Peyer's patch (tissue), 4 donors: ENCODE measurements around the gene ITGA3. TPM values are rescaled to one million over a fixed set of nuclear protein-coding genes. Genes with fewer than 3 reads are reported as not detected.

Experiments used
- DNase-seq, 3 donors: peaks; one replicate each; pipeline ENCODE4 v3.0.0-alpha.2; 2017 to 2019
- H3K27ac ChIP-seq, 4 donors: fragments of 200-600 bp; sonication (generic); one replicate each; pipeline ENCODE4 v1.5.1; 2016 to 2019
- H3K27me3 ChIP-seq, 2 donors: fragments of 200-600 bp; sonication (generic); one replicate each; pipeline ENCODE4 v1.5.1; 2019
- H3K36me3 ChIP-seq, 3 donors: fragments of 200-600 bp; sonication (generic); one replicate each; pipeline ENCODE4 v1.5.1; 2016 to 2019
- H3K4me1 ChIP-seq, 4 donors: fragments of 200-600 bp; sonication (generic); one replicate each; pipeline ENCODE4 v1.5.1; 2016 to 2019
- H3K4me3 ChIP-seq, 4 donors: fragments of 200-600 bp; sonication (generic); 1 replicate in 3 of 4; 2 replicates in 1 of 4; pipeline ENCODE4 v1.5.1; 2016 to 2019; ENCODE audit warnings: mild to moderate bottlenecking in 1 of 4
- H3K9me3 ChIP-seq, 4 donors: fragments of 200-600 bp; sonication (generic); one replicate each; pipeline ENCODE4 v1.5.1; 2016 to 2019; ENCODE audit warnings: mild to moderate bottlenecking in 1 of 4
- POLR2A ChIP-seq, 2 donors: fragments of 450-650 bp; IDR thresholded peaks; one replicate each; pipeline ENCODE4 v1.5.1; 2017; ENCODE audit warnings: antibody characterized with exemption in 2 of 2, mild to moderate bottlenecking in 2 of 2, moderate library complexity in 2 of 2
- total RNA-seq, 4 donors: library from RNA; depleted of rRNA; stranded (reverse); fragments of >200 nt; gene quantifications; one replicate each; pipeline ENCODE4 v1.1.0, GENCODE V29; 2016
- TF ChIP-seq, protein P1 (sequence below), 6 experiments: fragments of 450-650 bp in 4 of 6; fragments of 200-600 bp in 2 of 6; sonication (generic) in 1 of 6; IDR thresholded peaks; one replicate each; pipeline ENCODE4 v1.5.1; 2017 to 2019; ENCODE audit warnings: antibody characterized with exemption in 6 of 6, mild to moderate bottlenecking in 3 of 6, moderate library complexity in 1 of 6

The ITGA3 gene
- total RNA-seq, 4 donors from 2014 or later = 71.0 to 285 (median 247) TPM

DNA sequence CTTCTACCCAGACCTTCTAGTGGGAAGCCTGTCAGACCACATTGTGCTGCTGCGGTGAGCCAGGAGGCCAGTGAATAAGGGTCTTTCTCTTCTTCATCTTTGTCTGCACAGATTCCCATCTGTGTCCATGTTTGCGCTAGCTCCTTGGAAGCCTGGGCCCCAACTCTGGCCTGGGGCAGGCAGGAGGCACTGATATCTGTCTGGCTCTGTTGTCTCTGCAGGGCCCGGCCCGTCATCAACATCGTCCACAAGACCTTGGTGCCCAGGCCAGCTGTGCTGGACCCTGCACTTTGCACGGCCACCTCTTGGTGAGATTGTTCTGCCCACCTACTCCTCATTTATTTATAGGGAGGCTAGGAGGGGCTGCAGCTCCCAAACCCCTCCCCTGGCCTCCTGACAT is 18.3 kb downstream of the ITGA3 start:
- no peak for DNase-seq
- no peak overlapping the region for H3K27ac ChIP-seq
- H3K4me3 ChIP-seq = no peak overlapping the region
- peaks cover 0 to 95% (median 0%) of the 10 kb centered on the region in 3 donors for H3K36me3 ChIP-seq
- no peaks in the 10 kb centered on the region for H3K9me3 ChIP-seq
- H3K4me1 ChIP-seq = no peaks in the 10 kb centered on the region
- TF ChIP-seq, protein P1, sequence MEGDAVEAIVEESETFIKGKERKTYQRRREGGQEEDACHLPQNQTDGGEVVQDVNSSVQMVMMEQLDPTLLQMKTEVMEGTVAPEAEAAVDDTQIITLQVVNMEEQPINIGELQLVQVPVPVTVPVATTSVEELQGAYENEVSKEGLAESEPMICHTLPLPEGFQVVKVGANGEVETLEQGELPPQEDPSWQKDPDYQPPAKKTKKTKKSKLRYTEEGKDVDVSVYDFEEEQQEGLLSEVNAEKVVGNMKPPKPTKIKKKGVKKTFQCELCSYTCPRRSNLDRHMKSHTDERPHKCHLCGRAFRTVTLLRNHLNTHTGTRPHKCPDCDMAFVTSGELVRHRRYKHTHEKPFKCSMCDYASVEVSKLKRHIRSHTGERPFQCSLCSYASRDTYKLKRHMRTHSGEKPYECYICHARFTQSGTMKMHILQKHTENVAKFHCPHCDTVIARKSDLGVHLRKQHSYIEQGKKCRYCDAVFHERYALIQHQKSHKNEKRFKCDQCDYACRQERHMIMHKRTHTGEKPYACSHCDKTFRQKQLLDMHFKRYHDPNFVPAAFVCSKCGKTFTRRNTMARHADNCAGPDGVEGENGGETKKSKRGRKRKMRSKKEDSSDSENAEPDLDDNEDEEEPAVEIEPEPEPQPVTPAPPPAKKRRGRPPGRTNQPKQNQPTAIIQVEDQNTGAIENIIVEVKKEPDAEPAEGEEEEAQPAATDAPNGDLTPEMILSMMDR (IDR thresholded peaks at IDR 0.05) = no peak
- no peak for TF ChIP-seq POLR2A (IDR thresholded peaks at IDR 0.05)
- no peaks in the 10 kb centered on the region for H3K27me3 ChIP-seq

DNA sequence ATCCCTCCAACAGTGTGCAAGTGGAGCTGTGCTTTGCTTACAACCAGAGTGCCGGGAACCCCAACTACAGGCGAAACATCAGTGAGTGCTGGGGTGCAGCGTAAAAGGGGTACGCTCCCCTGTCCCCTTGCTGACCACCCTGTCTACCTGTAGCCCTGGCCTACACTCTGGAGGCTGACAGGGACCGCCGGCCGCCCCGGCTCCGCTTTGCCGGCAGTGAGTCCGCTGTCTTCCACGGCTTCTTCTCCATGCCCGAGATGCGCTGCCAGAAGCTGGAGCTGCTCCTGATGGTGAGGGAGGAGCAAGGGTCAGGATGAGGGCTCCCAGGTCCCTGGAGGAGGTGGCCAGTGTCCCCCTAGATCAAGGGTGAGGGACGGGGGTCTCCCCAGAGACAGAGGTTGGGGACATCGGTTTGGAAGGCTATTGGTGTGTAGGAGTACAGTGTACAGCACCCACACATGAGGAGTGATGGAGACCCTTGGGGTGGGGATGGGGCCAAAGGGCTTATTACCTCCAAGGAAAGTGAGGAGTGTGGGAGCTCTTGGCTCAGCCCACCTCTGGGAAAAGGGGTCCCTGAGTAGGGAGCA is 19.6 kb downstream of the ITGA3 start:
- H3K9me3 ChIP-seq = no peaks in the 10 kb centered on the region
- no peak for DNase-seq
- no peaks in the 10 kb centered on the region for H3K27me3 ChIP-seq
- TF ChIP-seq, protein P1 (IDR thresholded peaks at IDR 0.05) = no peak
- TF ChIP-seq POLR2A (IDR thresholded peaks at IDR 0.05) = no peak
- H3K27ac ChIP-seq = no peak overlapping the region
- peaks cover 0 to 96% (median 0%) of the 10 kb centered on the region in 3 donors for H3K36me3 ChIP-seq
- no peak overlapping the region for H3K4me3 ChIP-seq
- no peaks in the 10 kb centered on the region for H3K4me1 ChIP-seq

DNA sequence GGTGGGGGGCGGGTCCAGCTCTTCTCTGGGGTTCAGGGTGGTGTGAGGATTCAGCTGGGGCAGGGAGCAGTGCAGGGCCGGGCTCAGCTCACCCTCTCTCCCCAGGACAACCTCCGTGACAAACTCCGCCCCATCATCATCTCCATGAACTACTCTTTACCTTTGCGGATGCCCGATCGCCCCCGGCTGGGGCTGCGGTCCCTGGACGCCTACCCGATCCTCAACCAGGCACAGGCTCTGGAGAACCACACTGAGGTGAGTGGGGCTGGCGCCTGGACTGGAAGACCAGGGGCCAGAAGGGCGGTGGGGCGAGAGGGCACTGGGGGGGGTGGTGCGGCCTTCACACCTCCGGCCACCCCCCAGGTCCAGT is 20.3 kb downstream of the ITGA3 start:
- no peak for TF ChIP-seq POLR2A (IDR thresholded peaks at IDR 0.05)
- TF ChIP-seq, protein P1 (IDR thresholded peaks at IDR 0.05) = no peak
- no peaks in the 10 kb centered on the region for H3K9me3 ChIP-seq
- no peak overlapping the region for H3K27ac ChIP-seq
- no peak for DNase-seq
- H3K4me3 ChIP-seq = no peak overlapping the region
- H3K36me3 ChIP-seq = peaks cover 0 to 96% (median 0%) of the 10 kb centered on the region in 3 donors
- H3K27me3 ChIP-seq = no peaks in the 10 kb centered on the region
- H3K4me1 ChIP-seq = no peaks in the 10 kb centered on the region

DNA sequence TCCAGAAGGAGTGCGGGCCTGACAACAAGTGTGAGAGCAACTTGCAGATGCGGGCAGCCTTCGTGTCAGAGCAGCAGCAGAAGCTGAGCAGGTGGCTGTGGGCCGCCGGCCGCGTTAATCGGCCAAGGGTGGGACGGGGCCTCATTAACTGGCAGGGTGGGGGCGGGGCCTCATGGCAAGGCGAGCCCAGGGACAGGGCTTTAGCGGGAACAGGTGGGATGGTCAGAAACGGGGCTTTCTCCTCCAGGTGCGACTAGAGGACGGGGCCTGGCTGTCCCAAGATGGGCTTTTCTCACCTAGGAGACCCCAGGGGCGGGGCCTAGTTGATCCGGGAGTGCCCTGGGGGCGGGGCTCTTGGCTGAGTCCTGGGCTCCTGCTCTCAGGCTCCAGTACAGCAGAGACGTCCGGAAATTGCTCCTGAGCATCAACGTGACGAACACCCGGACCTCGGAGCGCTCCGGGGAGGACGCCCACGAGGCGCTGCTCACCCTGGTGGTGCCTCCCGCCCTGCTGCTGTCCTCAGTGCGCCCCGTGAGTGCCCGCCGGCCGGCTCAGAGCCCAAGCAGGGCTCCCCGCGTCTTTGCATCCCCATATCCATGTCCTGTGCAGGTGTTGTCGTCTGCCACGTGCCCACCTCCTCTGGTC is 20.8 kb downstream of the ITGA3 start:
- peak in 1 of 3 donors; percentile 48 for DNase-seq
- Histone ChIP-seq H3K4me3 (no peak overlapping the region), H3K27ac (no peak overlapping the region), H3K27me3 (no peaks in the 10 kb centered on the region), H3K36me3 (peaks cover 0 to 96% (median 0%) of the 10 kb centered on the region in 3 donors), H3K4me1 (no peaks in the 10 kb centered on the region), H3K9me3 (no peaks in the 10 kb centered on the region)
- no peak for TF ChIP-seq POLR2A (IDR thresholded peaks at IDR 0.05)
- TF ChIP-seq, protein P1 (IDR thresholded peaks at IDR 0.05) = no peak

DNA sequence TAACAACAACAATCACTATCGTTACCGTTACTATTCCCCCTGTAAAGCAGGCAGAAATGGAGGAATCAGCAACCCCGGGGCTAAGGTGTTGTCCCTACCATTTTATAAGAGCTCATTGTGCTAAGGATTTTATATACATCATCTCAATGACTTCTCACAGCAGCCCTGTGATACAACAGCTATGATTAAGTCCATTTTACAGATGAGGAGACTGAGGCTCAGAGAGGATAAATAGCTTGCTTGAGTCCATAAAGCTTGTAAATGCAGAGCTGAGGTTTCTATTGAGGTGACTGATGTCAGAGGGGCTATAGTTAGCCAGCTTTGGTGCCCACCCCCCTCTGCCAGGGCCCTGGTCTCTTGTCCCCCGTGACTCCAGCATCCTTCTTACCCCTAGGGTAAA is 22.5 kb downstream of the ITGA3 start:
- DNase-seq = no peak
- TF ChIP-seq, protein P1 (IDR thresholded peaks at IDR 0.05) = no peak
- no peak for TF ChIP-seq POLR2A (IDR thresholded peaks at IDR 0.05)
- H3K36me3 ChIP-seq = peaks cover 0 to 92% (median 0%) of the 10 kb centered on the region in 3 donors

More for the DNA sequence above, 22.5 kb downstream of the ITGA3 start:
- H3K9me3 ChIP-seq = no peaks in the 10 kb centered on the region
- H3K4me3 ChIP-seq = no peak overlapping the region
- no peaks in the 10 kb centered on the region for H3K4me1 ChIP-seq
- H3K27ac ChIP-seq = no peak overlapping the region
- H3K27me3 ChIP-seq = no peaks in the 10 kb centered on the region
